GM12864 (cell line): ENCODE data around the gene ERBB2.

Experiments used
- DNase-seq: peaks from one replicate; pipeline ENCODE4 v3.0.0-alpha.2; 2011; ENCODE audit warnings: low read depth
- H3K4me3 ChIP-seq: 2 replicates; pipeline ENCODE4 v1.5.1; 2011; ENCODE audit warnings: mild to moderate bottlenecking, low read depth, low read length, control low read depth
- TF ChIP-seq, protein P1 (sequence below): IDR thresholded peaks from 2 replicates; pipeline ENCODE4 v1.5.1; 2011; ENCODE audit warnings: low read depth, mild to moderate bottlenecking, moderate library complexity, low read length, control low read depth, inconsistent platforms; ENCODE audit errors: missing control alignments

Gene ERBB2

DNA sequence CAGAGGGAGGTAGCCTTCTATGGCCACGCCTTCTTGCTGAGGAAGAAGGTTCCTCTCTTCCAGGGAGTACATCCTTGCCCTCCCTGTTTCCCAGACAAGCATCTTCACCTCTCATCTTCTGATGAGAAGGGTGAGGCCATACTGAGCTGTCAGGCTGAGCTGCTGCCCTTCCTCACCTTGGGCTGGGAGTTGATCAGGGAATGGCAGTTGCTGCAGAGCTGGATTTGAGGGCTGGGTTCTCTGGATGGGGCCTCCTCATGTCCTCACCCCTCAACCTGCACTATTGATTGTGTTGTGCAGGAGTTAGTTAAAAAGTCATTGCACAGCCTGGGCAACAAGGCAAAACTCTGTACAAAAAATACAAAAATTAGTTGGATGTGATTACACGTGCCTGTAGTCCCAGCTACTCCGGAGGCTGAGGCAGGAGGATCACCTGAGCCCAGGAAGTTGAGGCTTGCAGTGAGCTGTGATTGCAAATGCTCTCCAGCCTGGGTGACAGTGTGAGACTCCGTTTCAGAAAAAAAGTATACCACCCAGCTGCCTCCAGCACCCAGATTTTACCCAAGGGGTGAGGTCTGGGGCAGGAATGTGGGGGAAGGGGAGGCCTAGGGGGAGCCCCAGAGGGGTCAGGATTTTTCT, 2.0 kb downstream of the ERBB2 start:
- no peak for DNase-seq
- no peak overlapping the region for H3K4me3 ChIP-seq

DNA sequence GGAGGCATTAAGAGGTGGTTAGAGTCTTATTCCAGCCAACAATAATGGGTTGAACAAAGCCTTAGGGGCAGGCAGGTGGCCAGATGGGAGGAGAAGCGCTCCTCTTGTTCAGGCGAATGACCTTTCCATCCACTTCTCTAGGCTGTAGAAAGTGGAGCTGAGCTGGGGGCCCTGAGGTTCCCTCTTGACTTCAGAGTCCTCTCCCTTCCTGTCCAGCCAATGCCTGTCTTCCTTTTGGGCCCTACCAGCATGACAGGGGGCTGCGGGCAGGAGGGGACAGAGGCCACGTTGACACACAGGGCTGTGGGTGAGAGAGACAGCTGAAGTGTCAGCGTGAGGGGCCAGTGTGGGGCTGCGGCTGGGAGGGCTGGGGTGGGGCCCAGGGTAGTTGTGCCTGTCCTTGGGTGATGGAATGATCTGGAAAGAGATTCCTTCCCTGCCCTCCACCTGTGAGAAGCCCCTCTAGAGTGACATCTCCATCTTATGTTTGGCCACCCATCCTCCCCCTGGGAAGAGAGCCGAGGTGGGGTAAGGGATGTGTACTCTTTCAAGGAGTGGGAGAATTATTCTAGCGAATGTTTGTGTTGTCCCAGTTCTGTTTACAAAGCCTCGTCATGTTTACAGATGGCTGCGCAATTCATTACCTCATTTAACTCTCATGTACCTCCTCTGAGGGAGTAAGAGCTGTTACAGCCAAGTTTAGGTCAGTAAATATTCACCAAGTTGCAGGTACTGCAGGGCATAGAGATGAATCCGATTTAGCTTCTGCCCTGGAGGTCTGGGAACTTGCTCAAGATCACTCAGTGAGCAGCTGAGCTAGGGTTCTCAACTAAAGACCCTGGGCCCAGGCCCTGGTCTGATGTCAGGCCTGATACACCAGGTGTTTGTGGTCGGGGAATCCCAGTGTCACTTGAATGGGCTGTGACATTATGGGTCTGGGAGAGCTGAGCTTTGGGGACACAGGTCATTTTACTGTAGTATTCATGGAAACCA, 3.3 kb downstream of the ERBB2 start:
- TF ChIP-seq, protein P1, sequence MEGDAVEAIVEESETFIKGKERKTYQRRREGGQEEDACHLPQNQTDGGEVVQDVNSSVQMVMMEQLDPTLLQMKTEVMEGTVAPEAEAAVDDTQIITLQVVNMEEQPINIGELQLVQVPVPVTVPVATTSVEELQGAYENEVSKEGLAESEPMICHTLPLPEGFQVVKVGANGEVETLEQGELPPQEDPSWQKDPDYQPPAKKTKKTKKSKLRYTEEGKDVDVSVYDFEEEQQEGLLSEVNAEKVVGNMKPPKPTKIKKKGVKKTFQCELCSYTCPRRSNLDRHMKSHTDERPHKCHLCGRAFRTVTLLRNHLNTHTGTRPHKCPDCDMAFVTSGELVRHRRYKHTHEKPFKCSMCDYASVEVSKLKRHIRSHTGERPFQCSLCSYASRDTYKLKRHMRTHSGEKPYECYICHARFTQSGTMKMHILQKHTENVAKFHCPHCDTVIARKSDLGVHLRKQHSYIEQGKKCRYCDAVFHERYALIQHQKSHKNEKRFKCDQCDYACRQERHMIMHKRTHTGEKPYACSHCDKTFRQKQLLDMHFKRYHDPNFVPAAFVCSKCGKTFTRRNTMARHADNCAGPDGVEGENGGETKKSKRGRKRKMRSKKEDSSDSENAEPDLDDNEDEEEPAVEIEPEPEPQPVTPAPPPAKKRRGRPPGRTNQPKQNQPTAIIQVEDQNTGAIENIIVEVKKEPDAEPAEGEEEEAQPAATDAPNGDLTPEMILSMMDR: no peak
- DNase-seq: peak; percentile 16
- H3K4me3 ChIP-seq: no peak overlapping the region

More for the DNA sequence above, 2.0 kb downstream of the ERBB2 start:
- TF ChIP-seq, protein P1: no peak

DNA sequence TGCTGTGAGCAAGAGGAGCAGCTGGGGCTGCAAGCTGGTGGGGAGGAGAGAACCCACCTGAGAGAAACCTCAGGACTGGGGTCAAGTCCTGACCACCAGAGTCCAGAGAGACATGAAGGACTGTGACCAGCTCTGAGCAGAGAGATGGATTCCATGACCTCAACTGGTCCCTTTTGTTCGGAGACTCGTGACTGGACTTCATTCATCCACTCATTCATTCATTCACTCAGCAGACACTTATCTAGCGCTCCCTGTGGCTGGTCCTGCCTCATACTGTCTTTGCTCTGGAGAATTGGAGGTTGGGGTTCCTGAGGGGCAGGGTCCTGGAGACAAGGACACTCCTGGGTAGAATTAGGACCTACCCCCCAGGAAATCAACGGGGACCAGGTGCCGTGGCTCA, 4.0 kb downstream of the ERBB2 start:
- TF ChIP-seq, protein P1: no peak
- H3K4me3 ChIP-seq: no peak overlapping the region
- DNase-seq: no peak

DNA sequence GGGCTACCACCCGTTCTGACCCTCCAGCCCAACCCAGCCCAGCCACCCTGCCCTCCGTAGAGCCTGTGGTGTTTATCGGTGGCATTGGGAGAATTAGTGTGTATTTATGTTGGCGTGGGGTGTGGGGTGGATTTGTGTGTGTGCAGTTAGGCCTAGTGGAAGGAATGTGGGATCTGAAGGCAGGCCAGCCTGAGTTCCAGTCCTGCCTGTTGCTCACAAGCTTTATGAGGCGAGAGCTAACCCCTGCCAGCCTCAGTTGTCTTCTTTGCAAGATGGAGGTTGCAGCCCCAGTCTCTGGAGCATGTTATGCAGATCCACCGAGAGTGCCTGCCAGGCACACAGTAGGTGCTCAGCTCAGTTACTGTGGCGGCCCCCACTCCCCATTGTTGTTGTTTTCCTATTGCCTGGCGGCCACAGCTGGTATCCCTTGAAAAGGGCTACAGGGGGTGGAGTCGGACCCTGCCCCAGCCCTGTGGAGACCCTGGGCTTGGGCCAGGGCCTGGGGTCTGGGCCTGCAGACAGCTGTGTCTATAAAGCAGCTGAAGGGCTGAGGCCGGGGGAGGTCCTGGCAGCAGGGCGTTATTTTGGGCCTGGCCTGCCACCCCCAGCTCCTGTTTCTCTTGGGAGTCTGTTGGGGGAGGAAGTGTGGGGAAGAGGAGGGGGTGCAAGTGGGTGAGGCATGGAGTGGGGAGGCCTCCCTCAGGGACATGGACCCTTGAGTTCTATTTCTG, 5.1 kb downstream of the ERBB2 start:
- no peak for DNase-seq
- H3K4me3 ChIP-seq: no peak overlapping the region
- TF ChIP-seq, protein P1: no peak

DNA sequence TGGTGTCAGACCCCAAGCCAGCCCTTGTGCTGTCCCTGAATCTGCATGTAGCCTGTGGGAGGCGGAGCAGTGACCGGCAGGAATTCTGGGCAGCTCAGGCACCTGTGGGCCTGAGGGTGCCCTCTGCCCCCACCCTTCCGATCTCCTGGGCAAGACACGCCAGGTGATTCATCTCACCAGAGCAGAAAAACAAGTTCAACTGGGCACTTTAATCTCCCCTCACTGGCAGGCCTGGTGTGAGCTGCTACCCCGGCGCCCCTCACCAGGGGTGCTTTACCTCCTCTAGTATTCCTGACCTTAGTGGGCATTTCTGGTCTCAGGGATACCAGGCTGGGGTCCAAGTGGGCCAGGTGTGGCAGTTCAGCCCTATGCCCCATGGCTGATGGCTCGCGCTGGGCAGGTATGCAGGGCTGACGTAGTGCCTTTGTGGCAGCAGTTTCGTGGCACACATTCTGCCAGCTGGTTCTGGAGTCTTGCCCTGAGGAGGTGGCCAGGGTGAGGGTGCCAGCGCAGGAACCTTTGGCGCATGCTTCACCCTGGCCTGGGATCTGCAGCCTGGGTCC, 6.0 kb downstream of the ERBB2 start:
- DNase-seq: no peak
- H3K4me3 ChIP-seq: no peak overlapping the region
- TF ChIP-seq, protein P1: no peak

DNA sequence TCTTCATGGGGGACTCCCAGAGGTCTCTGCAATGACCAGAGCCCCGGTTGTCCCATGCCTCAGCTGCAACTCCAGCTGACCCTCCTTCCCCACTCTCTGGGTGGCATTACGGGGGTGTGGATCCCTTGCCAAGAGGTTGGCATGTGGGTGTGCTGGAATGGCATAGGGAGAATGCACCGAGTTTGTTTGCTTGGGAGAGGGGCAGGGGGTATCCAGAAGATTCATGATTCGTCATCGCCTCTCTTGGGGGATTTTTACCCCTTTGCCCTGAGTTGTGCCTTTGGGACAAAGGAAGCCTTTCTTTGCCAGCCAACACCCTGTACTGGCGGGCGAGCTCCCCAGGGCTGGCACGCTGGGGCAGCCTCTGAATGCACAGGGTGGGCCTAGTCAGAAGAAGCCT, 6.5 kb downstream of the ERBB2 start:
- TF ChIP-seq, protein P1: no peak
- no peak overlapping the region for H3K4me3 ChIP-seq

More for the DNA sequence above, 6.5 kb downstream of the ERBB2 start:
- DNase-seq: no peak
